SK-N-SH treated with all-trans-retinoic acid at 6 μM for 48 hours (cell line): ENCODE results near the gene AUTS2.
A peak's percentile ranks its signal among the peaks of the same experiment; 100 is the strongest.

Experiments
- ATAC-seq: fragments of 200-7000 bp; cut with Tn5 transposase; 3 replicates; pipeline ENCODE4 v1.9.1; 2020; ENCODE audit warnings: mild to moderate bottlenecking, moderate library complexity
- ARNTL ChIP-seq: fragments of 450-650 bp; formaldehyde crosslinking; IDR thresholded peaks from 2 replicates; pipeline ENCODE4 v1.5.0; 2020; ENCODE audit warnings: low read depth, mild to moderate bottlenecking, moderate library complexity, borderline replicate concordance
- BACH2 ChIP-seq: fragments of 250-450 bp; sonication (Bioruptor Pico); IDR thresholded peaks from 2 replicates; pipeline ENCODE4 v1.9.0; 2021; ENCODE audit warnings: mild to moderate bottlenecking, borderline replicate concordance
- CSDC2 ChIP-seq: fragments of 250-450 bp; sonication (Bioruptor Pico); IDR thresholded peaks from 2 replicates; pipeline ENCODE4 v1.5.0; 2020; ENCODE audit warnings: mild to moderate bottlenecking, moderate library complexity
- ESRRG ChIP-seq: fragments of 250-450 bp; sonication (Bioruptor Pico); IDR thresholded peaks from 2 replicates; pipeline ENCODE4 v1.6.1; 2021; ENCODE audit warnings: mild to moderate bottlenecking
- GLIS3 ChIP-seq: fragments of 250-450 bp; sonication (Bioruptor Pico); IDR thresholded peaks from 2 replicates; pipeline ENCODE4 v1.5.0; 2020; ENCODE audit warnings: mild to moderate bottlenecking, moderate library complexity
- ISL1 ChIP-seq: fragments of 250-450 bp; sonication (Bioruptor Pico); IDR thresholded peaks from 2 replicates; pipeline ENCODE4 v2.1.2; 2022; ENCODE audit warnings: mild to moderate bottlenecking, moderate library complexity
- OSR1 ChIP-seq: fragments of 250-450 bp; sonication (Bioruptor Pico); IDR thresholded peaks from 2 replicates; pipeline ENCODE4 v1.8.0; 2022; ENCODE audit warnings: moderate library complexity, mild to moderate bottlenecking, inconsistent platforms
- PPARA ChIP-seq: fragments of 250-450 bp; sonication (Bioruptor Pico); IDR thresholded peaks from 2 replicates; pipeline ENCODE4 v1.5.0; 2020; ENCODE audit warnings: mild to moderate bottlenecking, borderline replicate concordance
- RARB ChIP-seq: fragments of 250-450 bp; sonication (Bioruptor Pico); IDR thresholded peaks from 2 replicates; pipeline ENCODE4 v1.8.0; 2021; ENCODE audit warnings: mild to moderate bottlenecking, moderate library complexity
- SNAI2 ChIP-seq: fragments of 250-450 bp; sonication (Bioruptor Pico); IDR thresholded peaks from 2 replicates; pipeline ENCODE4 v1.5.0; 2020; ENCODE audit warnings: mild to moderate bottlenecking, moderate library complexity
- TCF4 ChIP-seq: fragments of 250-450 bp; sonication (Bioruptor Pico); IDR thresholded peaks from 2 replicates; pipeline ENCODE4 v1.8.0; 2021; ENCODE audit warnings: mild to moderate bottlenecking, moderate library complexity, borderline replicate concordance
- TOX ChIP-seq: fragments of 250-450 bp; sonication (Bioruptor Pico); IDR thresholded peaks from 2 replicates; pipeline ENCODE4 v1.8.0; 2021; ENCODE audit warnings: mild to moderate bottlenecking, moderate library complexity, borderline replicate concordance
- ZFP3 ChIP-seq: fragments of 250-450 bp; sonication (Bioruptor Pico); IDR thresholded peaks from 2 replicates; pipeline ENCODE4 v1.5.0; 2020; ENCODE audit warnings: mild to moderate bottlenecking, moderate library complexity
- ZFP30 ChIP-seq: fragments of 450-650 bp; formaldehyde crosslinking; IDR thresholded peaks from 2 replicates; pipeline ENCODE4 v1.5.0; 2022; ENCODE audit warnings: mild to moderate bottlenecking, moderate library complexity
- ZNF565 ChIP-seq: fragments of 450-650 bp; formaldehyde crosslinking; conservative IDR thresholded peaks from 2 replicates; pipeline ENCODE4 v1.5.0; 2020; ENCODE audit warnings: low read depth, mild to moderate bottlenecking, moderate library complexity
- ZNF70 ChIP-seq: fragments of 450-650 bp; formaldehyde crosslinking; IDR thresholded peaks from 2 replicates; pipeline ENCODE4 v1.5.0; 2020; ENCODE audit warnings: mild to moderate bottlenecking, moderate library complexity
- ZNF8 ChIP-seq: fragments of 450-650 bp; formaldehyde crosslinking; IDR thresholded peaks from 2 replicates; pipeline ENCODE4 v1.5.0; 2020; ENCODE audit warnings: mild to moderate bottlenecking, moderate library complexity
- TF ChIP-seq, protein P1 (sequence below): fragments of 250-450 bp; sonication (Bioruptor Pico); IDR thresholded peaks from 2 replicates; pipeline ENCODE4 v1.5.1; 2020; ENCODE audit warnings: low read depth, mild to moderate bottlenecking, moderate library complexity
- TF ChIP-seq, protein P2 (sequence below): fragments of 250-450 bp; sonication (Bioruptor Pico); IDR thresholded peaks from 2 replicates; pipeline ENCODE4 v1.5.0; 2020; ENCODE audit warnings: mild to moderate bottlenecking, moderate library complexity
- TF ChIP-seq, protein P3 (sequence below): fragments of 250-450 bp; sonication (Bioruptor Pico); IDR thresholded peaks from 2 replicates; pipeline ENCODE4 v1.5.1; 2021; ENCODE audit warnings: mild to moderate bottlenecking, moderate library complexity
- TF ChIP-seq, protein P4 (sequence below): fragments of 250-450 bp; sonication (Bioruptor Pico); IDR thresholded peaks from 2 replicates; pipeline ENCODE4 v1.8.0; 2020; ENCODE audit warnings: mild to moderate bottlenecking, moderate library complexity, borderline replicate concordance
- TF ChIP-seq, protein P5 (sequence below): fragments of 250-450 bp; sonication (Bioruptor Pico); IDR thresholded peaks from 2 replicates; pipeline ENCODE4 v1.8.0; 2021; ENCODE audit warnings: low read depth, mild to moderate bottlenecking, moderate library complexity, borderline replicate concordance

Gene AUTS2

DNA sequence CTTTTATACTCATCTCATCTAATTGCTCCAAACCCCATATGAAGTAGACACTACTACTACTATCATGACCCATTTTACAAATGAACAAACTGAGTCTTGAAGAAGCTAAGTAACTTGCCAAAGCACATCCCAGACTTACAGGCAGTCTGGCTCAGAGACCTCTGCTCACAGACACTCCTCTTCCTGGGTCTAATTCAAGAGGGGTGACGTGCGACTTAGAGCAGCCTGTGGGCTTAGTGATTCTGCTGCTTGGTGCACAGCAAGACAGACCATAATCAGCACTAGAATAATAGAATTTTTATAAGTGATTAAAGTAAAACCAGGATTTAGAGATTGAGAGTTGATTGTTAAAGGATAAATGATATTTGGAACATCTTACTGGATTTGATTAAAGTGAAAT is 750.8 kb downstream of the AUTS2 start:
- ATAC-seq, result no peak
- TF ChIP-seq, protein P1, sequence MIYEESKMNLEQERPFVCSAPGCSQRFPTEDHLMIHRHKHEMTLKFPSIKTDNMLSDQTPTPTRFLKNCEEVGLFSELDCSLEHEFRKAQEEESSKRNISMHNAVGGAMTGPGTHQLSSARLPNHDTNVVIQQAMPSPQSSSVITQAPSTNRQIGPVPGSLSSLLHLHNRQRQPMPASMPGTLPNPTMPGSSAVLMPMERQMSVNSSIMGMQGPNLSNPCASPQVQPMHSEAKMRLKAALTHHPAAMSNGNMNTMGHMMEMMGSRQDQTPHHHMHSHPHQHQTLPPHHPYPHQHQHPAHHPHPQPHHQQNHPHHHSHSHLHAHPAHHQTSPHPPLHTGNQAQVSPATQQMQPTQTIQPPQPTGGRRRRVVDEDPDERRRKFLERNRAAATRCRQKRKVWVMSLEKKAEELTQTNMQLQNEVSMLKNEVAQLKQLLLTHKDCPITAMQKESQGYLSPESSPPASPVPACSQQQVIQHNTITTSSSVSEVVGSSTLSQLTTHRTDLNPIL (CRISPR knock-in tag), result no peak
- no peak for TF ChIP-seq GLIS3
- no peak for TF ChIP-seq TOX (CRISPR knock-in tag)
- no peak for TF ChIP-seq ESRRG (CRISPR knock-in tag)
- TF ChIP-seq RARB (CRISPR knock-in tag), result no peak
- TF ChIP-seq ZFP30 (CRISPR knock-in tag), result no peak
- TF ChIP-seq TCF4 (CRISPR knock-in tag), result no peak
- TF ChIP-seq ZFP3, result no peak
- TF ChIP-seq, protein P2, sequence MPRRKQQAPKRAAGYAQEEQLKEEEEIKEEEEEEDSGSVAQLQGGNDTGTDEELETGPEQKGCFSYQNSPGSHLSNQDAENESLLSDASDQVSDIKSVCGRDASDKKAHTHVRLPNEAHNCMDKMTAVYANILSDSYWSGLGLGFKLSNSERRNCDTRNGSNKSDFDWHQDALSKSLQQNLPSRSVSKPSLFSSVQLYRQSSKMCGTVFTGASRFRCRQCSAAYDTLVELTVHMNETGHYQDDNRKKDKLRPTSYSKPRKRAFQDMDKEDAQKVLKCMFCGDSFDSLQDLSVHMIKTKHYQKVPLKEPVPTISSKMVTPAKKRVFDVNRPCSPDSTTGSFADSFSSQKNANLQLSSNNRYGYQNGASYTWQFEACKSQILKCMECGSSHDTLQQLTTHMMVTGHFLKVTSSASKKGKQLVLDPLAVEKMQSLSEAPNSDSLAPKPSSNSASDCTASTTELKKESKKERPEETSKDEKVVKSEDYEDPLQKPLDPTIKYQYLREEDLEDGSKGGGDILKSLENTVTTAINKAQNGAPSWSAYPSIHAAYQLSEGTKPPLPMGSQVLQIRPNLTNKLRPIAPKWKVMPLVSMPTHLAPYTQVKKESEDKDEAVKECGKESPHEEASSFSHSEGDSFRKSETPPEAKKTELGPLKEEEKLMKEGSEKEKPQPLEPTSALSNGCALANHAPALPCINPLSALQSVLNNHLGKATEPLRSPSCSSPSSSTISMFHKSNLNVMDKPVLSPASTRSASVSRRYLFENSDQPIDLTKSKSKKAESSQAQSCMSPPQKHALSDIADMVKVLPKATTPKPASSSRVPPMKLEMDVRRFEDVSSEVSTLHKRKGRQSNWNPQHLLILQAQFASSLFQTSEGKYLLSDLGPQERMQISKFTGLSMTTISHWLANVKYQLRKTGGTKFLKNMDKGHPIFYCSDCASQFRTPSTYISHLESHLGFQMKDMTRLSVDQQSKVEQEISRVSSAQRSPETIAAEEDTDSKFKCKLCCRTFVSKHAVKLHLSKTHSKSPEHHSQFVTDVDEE, result no peak
- TF ChIP-seq BACH2 (CRISPR knock-in tag), result no peak
- TF ChIP-seq, protein P3, sequence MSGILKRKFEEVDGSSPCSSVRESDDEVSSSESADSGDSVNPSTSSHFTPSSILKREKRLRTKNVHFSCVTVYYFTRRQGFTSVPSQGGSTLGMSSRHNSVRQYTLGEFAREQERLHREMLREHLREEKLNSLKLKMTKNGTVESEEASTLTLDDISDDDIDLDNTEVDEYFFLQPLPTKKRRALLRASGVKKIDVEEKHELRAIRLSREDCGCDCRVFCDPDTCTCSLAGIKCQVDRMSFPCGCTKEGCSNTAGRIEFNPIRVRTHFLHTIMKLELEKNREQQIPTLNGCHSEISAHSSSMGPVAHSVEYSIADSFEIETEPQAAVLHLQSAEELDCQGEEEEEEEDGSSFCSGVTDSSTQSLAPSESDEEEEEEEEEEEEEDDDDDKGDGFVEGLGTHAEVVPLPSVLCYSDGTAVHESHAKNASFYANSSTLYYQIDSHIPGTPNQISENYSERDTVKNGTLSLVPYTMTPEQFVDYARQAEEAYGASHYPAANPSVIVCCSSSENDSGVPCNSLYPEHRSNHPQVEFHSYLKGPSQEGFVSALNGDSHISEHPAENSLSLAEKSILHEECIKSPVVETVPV, result no peak
- TF ChIP-seq, protein P4, sequence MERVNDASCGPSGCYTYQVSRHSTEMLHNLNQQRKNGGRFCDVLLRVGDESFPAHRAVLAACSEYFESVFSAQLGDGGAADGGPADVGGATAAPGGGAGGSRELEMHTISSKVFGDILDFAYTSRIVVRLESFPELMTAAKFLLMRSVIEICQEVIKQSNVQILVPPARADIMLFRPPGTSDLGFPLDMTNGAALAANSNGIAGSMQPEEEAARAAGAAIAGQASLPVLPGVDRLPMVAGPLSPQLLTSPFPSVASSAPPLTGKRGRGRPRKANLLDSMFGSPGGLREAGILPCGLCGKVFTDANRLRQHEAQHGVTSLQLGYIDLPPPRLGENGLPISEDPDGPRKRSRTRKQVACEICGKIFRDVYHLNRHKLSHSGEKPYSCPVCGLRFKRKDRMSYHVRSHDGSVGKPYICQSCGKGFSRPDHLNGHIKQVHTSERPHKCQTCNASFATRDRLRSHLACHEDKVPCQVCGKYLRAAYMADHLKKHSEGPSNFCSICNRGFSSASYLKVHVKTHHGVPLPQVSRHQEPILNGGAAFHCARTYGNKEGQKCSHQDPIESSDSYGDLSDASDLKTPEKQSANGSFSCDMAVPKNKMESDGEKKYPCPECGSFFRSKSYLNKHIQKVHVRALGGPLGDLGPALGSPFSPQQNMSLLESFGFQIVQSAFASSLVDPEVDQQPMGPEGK (CRISPR knock-in tag), result no peak
- no peak for TF ChIP-seq ARNTL
- TF ChIP-seq ZNF565 (CRISPR knock-in tag), result no peak
- no peak for TF ChIP-seq ZNF8 (CRISPR knock-in tag)

DNA sequence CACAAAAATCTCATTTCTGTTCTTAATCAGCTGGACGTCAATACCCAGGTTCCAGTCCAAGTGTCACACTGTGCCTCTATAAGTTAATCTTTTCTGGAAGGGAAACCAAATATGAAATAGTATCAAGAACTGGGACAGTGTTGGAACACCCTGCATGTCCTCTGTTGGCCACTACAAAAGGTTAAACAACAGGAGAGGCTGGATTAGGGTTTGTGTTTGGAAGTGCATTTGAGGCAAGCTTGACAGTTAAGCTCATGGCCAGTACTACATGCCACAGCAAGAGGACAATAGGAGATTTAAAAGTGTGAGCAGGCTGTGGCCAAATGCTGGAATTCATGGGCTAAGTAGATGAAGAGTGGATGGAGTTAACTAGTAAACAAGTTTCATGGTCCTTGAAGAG is 751.5 kb downstream of the AUTS2 start:
- TF ChIP-seq PPARA (CRISPR knock-in tag) (no peak), CSDC2 (CRISPR knock-in tag) (no peak)
- ATAC-seq, result no peak

DNA sequence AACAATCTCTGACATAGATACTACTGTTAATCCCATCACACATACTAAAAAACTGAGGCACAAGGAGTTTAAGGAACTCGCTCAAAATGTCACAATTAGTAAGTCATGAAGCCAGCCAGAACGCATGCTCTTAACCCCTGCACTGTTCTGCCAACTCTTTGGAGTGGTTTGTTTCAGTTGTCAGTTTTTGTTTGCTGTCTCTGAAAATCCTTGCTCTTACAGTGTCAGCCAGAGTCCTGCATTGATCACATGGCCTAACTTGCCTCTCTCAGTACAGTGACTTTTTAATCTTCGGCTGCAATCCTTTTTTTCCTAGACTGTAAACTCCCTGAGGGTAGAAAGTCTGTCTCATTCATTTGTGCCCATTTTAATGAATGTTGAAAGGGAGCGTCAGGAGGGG is 753.8 kb downstream of the AUTS2 start:
- no peak for TF ChIP-seq OSR1
- TF ChIP-seq, protein P1 (CRISPR knock-in tag), result no peak
- TF ChIP-seq, protein P5, sequence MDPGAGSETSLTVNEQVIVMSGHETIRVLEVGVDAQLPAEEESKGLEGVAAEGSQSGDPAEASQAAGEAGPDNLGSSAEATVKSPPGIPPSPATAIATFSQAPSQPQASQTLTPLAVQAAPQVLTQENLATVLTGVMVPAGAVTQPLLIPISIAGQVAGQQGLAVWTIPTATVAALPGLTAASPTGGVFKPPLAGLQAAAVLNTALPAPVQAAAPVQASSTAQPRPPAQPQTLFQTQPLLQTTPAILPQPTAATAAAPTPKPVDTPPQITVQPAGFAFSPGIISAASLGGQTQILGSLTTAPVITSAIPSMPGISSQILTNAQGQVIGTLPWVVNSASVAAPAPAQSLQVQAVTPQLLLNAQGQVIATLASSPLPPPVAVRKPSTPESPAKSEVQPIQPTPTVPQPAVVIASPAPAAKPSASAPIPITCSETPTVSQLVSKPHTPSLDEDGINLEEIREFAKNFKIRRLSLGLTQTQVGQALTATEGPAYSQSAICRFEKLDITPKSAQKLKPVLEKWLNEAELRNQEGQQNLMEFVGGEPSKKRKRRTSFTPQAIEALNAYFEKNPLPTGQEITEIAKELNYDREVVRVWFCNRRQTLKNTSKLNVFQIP (CRISPR knock-in tag), result no peak
- ATAC-seq, result peak; percentile 8; the same call in 2 of the 3 replicates

DNA sequence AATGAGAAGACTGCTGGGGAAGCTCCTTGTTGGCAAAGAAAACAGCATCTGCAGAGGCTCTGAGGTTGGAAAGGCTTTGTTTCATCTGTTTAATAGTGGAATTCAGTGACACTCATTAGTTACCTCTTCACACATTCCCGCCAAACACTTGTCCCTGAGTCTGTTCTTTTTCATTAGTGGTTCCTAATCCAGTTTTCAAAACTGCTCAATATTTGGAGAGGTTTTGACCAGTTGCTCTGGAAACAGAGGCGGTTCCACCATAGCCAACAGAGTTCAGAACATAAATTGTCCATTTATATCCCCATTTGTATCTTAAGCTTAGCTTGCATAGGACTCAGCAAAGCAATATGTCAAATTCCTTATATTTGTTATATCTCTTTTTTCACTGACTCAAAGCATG is 754.6 kb downstream of the AUTS2 start:
- ATAC-seq, result peak; percentile 42
- TF ChIP-seq ZFP3, result no peak
- TF ChIP-seq SNAI2 (CRISPR knock-in tag), result no peak
- TF ChIP-seq, protein P1 (CRISPR knock-in tag), result no peak
- TF ChIP-seq ESRRG (CRISPR knock-in tag), result no peak
- no peak for TF ChIP-seq RARB (CRISPR knock-in tag)
- TF ChIP-seq ZNF70 (CRISPR knock-in tag), result no peak
- TF ChIP-seq, protein P5 (CRISPR knock-in tag), result no peak
- TF ChIP-seq GLIS3, result no peak
- no peak; the same call in 1 of the 2 replicates for TF ChIP-seq ISL1 (CRISPR knock-in tag)
- TF ChIP-seq, protein P3, result no peak
- TF ChIP-seq BACH2 (CRISPR knock-in tag), result no peak
